Measurements from ENCODE around the gene CES5A. TPM values are rescaled to one million over a fixed set of nuclear protein-coding genes. Genes with fewer than 3 reads are reported as not detected.
A peak's percentile ranks its signal among the peaks of the same experiment; 100 is the strongest.
"Not testable (repeated sequence)": the region's sequence is repeated elsewhere in the genome, so short reads cannot be mapped to it uniquely, and the experiment has no call there.

The CES5A gene
- total RNA-seq, 1 experiment from 2014 or later, result not detected

DNA sequence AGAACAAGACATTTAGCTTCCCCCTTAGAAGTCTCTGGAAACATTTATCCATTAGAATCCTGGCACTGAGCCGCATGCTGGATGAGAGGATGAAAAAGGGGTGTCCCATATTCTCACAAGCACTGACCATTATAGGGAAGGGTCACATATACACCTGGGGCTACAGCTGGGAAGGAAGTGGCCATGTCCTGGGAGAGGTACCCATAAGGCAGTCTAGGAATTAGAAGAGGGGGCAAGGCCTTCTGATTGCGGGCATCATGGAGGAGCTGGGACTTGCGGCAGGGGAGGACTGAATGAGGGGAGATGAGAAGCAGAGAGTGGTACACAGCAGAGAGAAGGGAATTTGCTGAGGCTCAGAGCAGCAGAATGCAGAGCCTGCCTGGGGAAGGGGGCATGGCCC lies 45.9 kb downstream of the CES5A start:
- not testable (repeated sequence) for DNase-seq (ENCODE audit: low read depth)

DNA sequence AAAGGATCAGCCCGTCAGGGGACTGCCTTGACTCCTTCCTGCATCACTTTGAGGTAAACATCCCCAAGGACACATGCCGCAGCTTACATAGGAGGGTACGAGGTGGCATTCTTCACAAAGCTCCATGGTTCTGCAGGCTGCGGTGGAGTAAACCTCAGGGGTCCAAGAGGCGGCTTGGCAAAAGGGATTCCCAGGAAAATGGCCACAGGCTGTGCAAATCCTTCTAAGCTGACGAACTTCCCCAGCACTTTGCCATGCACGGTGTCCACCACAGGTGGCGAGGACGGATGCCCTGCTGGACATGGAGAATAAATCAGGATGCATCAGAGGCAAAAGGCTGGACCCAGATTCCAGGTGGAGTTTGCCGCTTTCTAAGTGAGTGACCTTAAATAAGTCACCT lies 46.5 kb downstream of the CES5A start:
- no peak for DNase-seq (ENCODE audit: low read depth)

DNA sequence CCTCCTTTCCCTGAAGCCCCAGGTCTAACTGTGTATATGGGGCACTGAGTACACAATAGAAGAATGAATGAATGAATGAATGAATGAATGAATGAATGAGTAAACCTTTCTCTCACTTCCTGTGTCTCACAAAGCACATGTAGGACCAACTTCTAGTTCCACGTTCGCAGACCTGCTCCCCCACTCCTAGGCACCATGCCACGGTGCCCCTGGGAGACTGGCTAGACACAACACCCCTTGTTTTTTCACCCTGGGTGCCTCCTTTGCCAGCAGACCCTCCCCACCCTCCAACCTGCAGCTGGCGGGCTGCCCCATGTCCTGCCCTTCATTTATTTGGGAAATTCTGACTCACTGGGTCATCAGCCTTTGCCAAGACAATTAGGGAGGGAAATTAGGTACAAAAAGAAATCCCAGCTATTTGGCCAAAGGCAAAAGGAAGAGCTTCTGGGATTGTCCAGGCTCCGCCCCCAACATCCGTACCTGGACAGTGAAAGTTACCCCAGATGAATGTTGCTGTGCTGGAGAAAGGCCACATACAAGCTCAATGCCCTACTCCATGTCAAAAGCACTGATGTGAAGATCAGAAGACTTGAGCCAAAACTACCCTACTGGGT lies 50.0 kb downstream of the CES5A start:
- no peak for DNase-seq (ENCODE audit: low read depth)

DNA sequence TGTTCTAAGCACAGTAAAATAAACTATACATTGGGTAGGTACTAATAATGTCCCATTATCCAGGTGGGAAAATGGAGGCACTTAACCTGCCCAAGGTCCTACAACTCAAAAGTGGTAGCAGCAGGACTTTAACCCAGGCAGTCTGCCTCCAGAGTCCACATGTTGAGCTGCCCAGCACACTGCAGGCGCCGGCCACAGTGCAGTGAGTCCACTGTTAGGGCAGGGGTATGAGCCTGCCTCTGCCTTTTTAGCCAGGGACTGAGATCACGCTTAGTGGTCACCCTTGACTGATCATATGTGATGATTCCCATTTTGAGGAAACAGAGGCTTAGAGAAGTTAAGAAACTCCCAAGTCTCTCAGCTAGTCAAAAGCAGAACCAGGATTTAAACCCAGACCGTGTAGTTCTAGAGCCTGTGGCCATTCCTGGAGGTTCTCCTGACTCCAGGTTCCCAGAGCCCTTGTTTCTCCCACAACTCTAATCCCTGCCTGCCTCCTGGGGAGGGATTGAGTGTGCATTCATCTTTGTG lies 50.6 kb downstream of the CES5A start:
- DNase-seq (ENCODE audit: low read depth), result no peak

DNA sequence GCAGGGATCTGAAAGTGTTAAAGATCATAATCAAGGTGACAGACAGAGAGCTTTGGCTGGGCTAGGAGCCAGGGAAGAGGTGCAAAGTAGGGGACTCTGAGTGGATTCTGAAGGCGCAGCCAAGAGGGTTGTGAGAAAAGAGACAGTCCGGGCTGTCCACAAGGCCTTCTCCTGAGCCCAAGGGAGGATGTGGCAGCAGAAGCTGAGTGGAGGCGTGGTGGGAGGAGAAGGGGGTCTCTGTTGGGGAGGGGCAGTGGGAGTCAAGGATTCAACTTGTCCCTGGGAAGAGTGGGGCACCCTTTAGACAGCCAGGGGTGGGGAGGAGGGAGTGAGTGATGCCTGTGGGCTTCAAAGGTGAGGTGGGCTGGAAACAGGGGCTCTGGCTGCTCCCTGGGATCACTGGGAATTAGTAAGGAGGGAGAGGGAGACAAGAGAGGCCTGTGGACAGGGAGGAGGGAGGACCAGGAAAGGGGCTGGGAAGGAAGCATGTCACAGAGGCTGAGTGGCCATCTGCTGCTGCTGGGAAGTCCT lies 52.8 kb downstream of the CES5A start:
- DNase-seq (ENCODE audit: low read depth), result no peak

DNA sequence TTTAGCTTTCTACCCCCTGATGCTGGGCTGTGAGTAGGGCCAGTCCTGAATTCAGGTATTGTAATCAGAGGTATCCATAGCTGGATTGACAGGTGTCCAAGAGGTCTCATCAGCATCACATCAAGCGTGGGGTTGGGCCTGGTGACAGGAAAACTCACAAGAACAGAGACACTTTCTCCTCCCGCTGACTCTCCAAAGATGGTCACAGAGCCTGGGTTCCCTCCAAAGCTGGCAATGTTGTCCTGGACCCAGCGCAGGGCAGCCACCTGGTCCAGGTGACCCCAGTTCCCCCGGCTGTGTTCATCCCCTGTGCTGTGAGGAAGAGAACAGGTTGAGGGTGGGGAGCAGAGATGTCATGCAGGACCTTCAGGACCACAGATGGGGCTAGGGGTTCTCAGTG lies 54.0 kb downstream of the CES5A start:
- no peak for DNase-seq (ENCODE audit: low read depth)

DNA sequence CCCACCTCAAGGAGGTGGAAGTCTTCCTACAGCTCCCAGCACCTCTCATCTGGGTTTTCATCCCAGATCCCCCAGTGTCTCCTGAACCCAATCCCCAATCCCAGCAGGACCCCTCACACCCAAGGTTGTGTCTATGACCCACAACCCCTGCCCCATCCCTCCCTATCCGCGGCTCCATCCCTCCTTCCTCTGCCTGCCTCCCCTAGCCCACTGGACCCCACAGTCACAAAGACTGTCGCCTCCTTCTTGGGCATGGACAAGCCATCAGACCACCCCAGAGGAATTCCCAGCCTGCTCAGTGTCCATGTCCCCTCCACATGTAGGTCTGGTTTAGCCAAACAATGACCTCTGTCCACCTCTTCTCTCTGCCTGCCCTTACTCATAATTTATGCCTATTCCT lies 54.6 kb downstream of the CES5A start:
- DNase-seq (ENCODE audit: low read depth), result no peak

DNA sequence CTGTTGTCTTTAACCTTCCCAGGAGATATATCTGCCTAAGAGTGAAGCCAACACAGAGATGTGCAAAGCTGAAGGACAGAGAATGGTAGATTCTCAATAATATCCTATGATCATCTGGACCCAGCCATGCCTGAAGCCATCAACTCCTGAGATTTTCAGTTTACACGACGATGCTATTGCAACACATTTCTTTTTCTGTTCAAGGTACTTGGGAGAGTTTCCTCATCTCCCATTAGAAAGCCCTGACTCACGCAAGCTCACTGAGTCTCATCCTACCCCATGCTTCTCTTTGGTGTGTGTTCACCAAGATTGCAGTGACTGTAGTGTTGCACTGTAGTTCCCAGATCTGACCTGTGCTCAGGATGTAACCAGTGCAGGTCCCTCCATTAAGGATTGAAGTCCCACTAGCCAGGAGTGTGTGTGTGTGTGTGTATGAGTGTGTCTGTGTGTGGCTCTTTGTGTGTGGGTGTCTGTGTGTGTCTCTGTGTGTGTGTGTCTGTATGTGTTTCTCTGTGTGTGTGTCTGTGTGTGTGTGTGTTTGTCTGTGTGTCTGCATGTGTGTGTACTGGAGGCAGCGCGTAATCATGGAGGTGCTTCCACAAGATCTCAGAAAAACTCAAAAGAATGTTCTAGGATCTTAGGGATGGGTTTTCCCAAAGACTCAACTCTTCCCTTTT lies 57.8 kb downstream of the CES5A start:
- DNase-seq (ENCODE audit: low read depth), result no peak

DNA sequence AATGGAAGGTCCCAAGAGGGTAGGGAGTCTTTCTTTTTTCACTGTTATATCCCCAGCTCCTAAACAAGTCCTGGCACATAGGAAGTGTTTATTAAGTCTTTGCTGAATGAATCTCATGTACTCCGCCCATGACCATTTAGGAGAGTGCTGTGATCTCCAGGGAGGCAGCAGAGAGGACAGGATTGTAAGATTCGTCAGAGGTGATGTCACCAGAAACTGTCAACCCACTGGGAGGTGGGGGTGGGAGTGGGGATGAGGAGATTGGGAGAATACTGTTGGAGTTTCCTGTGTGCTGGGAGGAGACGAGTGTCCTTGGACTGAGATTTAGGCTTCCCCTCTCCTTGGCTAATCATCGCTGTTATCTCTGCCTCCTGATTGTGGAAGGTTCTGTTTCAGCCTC lies 59.0 kb downstream of the CES5A start:
- DNase-seq (ENCODE audit: low read depth), result peak; percentile 45

DNA sequence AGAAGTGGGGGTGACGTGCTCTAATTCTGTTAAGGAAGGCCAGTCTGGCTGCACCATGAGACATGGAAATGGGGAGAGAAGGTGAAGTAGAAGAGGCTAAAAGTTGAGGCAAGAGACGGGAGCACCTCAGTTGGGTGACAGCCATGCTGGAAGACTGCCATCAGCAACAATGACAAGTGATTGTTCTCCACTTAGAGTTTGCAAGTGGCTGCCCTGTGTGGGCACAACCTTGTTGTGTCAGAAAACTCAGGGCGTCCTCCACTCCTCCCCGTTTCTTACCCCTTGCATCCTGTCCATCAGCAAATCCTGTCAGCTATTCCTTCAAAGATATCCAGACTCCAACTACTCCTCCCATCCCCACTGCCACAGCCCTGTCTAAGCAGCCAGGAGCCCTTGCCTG lies 59.9 kb downstream of the CES5A start:
- no peak for DNase-seq (ENCODE audit: low read depth)

DNA sequence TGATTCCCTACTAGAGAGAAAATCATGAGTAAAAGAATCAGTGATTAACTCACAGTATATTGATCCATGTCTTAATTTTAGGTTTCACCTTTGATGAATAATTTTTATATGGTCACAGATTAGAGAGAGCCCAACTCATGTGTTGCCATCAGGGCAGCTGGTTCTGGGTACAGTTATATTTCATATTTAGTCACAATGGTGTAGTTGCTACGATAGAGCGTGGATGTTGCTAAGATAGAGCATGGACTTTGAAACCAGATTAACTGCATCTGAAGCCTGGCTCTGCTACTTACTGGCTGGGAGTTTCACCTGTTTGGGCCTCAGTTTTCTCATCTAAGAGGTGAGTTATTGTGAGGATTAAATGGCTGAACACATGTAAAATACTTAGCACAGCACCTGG lies 61.0 kb downstream of the CES5A start:
- DNase-seq (ENCODE audit: low read depth), result not testable (repeated sequence)

DNA sequence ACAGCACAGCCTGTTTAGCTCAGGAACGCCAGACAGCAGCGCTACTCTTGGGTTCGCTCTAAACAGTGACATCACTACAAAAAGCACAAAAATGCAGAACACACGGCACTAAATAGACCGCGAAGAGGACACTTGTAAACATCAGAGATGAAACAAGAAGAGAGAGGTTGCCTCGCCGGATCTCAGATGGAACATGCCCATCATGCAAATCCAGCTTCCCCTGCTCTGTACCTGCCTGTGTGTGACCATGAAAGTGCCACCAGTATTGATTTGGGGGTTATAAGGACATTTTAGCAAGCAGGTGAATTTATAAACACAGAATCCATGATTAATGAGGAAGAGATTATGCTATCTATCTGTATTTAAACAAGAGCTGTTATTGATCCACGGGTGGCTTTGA lies 61.4 kb downstream of the CES5A start:
- DNase-seq (ENCODE audit: low read depth), result not testable (repeated sequence)

DNA sequence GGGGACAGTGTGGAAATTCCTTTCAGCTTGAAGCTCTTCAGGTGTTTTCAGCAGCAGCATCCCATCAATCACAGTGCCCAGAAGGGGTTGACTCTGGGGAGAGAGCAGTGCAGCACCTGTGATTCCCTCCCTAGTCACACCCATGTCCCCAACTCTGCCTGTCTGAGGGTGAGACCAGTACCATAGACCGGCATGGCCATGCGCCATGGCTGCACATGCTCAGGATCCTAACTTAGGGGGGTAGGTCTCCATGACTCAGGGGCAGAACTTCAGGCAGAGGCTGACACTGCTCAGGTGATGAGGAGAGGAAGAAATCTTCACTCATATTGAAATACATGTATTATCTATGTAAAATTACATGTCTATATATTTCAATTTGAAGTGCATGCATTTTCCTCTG lies 62.2 kb downstream of the CES5A start:
- DNase-seq (ENCODE audit: low read depth), result no peak

DNA sequence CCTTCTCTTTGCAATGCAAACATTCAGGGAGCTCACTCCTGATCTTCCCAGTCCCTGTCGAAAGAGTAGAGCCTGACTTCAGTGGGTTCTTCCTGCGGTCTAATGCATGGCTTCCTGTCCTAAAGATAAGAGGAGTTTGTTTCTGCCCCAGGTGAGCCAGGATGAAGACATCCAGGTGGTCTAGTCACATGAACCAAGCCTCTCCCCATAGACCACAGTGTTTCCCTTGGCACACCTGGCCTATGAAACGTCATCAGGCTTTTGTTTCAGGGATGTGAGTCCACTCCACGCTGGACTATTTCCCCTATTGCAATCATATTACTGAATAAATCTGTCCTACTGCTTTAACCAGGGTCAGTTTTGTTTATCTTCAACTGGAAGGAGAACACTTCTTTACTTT lies 63.4 kb downstream of the CES5A start:
- no peak for DNase-seq (ENCODE audit: low read depth)

DNA sequence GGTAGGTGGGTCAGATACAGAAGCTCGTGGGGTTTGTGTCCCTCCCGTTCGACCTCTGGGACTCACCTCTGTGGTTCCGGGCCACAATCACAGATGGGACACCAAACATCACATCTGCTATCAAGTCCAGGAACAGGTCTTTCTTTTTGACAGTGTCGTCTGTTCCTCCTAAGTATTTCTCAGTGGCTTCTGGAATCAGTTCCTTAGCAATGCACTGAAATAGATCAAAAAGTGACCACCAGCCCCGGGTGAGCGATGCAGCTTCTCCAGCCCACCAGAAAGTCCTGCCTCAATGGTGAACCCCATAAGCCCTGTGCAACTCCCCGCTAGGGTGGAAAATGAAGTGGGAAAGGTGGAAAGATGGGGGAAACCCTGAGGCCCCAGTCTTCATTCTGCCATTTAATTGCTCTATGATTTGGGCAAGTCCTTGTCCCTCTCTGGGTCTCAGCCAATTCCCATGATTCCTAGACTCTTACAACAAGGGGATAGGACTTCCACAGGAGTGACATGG lies 64.7 kb downstream of the CES5A start:
- DNase-seq (ENCODE audit: low read depth), result no peak

DNA sequence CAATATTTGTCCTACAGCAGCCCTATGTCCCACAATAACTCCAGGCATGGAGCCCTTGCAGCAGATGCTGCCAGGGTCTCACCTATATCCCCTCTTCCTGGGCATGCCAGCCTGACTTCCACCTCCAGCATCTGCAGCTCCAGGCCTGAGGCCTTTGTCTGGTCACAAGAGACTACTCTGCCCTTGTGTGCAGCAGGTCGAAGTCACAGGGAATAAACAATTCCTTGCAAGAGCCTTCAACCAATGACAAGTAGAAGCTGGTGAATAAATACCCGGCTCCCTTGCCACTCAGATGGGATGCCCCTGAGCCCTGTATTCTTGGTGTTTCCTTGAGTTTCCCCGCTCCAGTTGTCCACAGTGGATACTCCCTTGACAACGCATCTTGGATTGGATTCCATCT lies 65.3 kb downstream of the CES5A start:
- DNase-seq (ENCODE audit: low read depth), result no peak

DNA sequence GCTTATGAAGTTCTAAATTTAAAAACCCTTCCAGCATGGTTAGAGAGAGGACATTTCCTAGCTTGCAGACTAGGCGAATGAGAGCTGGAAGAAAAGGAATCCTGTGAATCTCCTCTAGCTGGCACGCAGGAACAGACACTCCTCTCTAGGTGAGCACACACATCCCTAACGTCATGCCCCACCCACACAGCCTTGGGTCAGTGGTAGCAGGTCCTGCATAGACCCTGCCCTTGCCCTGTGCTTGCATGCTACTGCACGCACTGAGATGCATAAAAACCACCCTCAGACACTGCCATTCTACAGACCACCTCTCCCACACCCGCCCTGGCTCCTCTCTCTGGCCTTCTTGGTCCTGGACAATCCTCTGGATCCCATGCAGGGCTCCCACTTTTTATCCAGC lies 65.8 kb downstream of the CES5A start:
- DNase-seq (ENCODE audit: low read depth), result no peak

DNA sequence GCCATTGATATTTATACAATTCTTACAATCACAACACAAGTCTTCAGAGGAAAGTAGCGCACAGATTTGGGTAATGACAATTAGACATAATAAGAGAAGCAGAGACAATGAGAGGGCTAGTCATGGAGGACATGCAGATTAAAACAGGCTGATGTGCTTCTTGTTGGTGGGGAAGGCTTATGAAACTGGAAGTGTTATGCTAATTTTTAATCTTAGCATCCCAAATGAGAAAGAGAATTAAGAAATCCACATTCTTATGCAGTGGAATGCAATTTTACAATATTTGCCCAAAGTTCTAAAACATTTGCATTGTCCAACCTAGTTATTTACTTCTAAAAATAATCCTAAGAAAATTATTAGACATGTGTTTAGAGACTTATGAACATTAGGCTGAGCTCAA lies 66.9 kb downstream of the CES5A start:
- not testable (repeated sequence) for DNase-seq (ENCODE audit: low read depth)

DNA sequence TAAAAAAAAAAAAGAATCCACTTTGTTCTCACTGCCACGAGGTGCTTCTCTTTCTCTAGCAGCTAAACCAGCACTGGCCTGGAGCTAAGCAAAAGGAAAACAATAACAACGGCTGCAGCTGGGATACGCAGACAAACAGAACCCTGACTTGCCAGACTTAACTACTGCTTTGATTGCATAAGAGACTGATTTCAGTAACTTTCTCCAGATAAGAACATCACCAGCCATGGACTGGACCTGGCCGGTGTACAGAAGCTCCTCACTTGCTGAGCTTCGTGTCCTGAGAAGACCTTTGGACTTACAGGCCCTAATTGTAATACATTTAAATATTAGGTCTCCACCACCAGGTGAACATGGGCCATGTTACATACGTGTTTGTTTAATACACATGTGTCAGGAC lies 70.1 kb downstream of the CES5A start:
- DNase-seq (ENCODE audit: low read depth), result not testable (repeated sequence)

DNA sequence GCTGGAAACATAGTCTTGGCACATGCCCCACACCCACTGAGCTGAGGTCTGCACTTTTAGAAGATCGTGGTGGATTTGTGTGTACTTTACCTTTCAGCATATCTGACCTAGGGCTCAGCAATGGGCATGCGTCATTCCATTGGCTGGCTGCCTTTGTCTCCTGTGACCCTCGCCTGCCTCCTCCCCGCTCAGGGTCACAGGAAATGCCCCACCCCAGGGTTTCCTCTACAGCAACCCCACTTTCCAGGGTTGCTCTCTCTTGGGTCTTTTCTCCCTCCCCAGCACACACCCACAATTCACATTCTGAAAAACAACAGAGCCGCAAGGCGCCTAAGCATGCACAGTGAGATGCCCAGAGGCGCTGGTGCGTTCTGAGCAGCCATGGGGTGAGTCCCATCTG lies 71.5 kb downstream of the CES5A start:
- DNase-seq (ENCODE audit: low read depth), result not testable (repeated sequence)

Measured in Daoy (cell line).